ENCODE measurements around the gene CDKN2D. TPM values are rescaled to one million over a fixed set of nuclear protein-coding genes. Genes with fewer than 3 reads are reported as not detected.

Gene CDKN2D
- total and polyA plus RNA-seq, 2 of the 13 experiments (the other 11 are each of a cell fraction or from before 2014, with no cell fraction given) = 5.4 to 8.6 TPM

GRCh38 chr19:10580979-10581631 lies 12.3 kb upstream of the CDKN2D start (continued):
- TF ChIP-seq, protein P1, sequence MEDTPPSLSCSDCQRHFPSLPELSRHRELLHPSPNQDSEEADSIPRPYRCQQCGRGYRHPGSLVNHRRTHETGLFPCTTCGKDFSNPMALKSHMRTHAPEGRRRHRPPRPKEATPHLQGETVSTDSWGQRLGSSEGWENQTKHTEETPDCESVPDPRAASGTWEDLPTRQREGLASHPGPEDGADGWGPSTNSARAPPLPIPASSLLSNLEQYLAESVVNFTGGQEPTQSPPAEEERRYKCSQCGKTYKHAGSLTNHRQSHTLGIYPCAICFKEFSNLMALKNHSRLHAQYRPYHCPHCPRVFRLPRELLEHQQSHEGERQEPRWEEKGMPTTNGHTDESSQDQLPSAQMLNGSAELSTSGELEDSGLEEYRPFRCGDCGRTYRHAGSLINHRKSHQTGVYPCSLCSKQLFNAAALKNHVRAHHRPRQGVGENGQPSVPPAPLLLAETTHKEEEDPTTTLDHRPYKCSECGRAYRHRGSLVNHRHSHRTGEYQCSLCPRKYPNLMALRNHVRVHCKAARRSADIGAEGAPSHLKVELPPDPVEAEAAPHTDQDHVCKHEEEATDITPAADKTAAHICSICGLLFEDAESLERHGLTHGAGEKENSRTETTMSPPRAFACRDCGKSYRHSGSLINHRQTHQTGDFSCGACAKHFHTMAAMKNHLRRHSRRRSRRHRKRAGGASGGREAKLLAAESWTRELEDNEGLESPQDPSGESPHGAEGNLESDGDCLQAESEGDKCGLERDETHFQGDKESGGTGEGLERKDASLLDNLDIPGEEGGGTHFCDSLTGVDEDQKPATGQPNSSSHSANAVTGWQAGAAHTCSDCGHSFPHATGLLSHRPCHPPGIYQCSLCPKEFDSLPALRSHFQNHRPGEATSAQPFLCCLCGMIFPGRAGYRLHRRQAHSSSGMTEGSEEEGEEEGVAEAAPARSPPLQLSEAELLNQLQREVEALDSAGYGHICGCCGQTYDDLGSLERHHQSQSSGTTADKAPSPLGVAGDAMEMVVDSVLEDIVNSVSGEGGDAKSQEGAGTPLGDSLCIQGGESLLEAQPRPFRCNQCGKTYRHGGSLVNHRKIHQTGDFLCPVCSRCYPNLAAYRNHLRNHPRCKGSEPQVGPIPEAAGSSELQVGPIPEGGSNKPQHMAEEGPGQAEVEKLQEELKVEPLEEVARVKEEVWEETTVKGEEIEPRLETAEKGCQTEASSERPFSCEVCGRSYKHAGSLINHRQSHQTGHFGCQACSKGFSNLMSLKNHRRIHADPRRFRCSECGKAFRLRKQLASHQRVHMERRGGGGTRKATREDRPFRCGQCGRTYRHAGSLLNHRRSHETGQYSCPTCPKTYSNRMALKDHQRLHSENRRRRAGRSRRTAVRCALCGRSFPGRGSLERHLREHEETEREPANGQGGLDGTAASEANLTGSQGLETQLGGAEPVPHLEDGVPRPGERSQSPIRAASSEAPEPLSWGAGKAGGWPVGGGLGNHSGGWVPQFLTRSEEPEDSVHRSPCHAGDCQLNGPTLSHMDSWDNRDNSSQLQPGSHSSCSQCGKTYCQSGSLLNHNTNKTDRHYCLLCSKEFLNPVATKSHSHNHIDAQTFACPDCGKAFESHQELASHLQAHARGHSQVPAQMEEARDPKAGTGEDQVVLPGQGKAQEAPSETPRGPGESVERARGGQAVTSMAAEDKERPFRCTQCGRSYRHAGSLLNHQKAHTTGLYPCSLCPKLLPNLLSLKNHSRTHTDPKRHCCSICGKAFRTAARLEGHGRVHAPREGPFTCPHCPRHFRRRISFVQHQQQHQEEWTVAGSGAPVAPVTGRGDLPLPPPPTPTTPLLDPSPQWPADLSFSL (CRISPR knock-in tag; IDR thresholded peaks at IDR 0.05) = no peak
- TF ChIP-seq MIER3 (CRISPR knock-in tag; IDR thresholded peaks at IDR 0.05; ENCODE audit: borderline replicate concordance) (0 out of 2 replicates have a peak, but pooled peaks have one; percentile 19), TARDBP (CRISPR knock-in tag; IDR thresholded peaks at IDR 0.05) (0 out of 2 replicates have a peak, but pooled peaks have one; percentile 42), SAP130 (CRISPR knock-in tag; IDR thresholded peaks at IDR 0.05; ENCODE audit: low read depth) (peak; percentile 63), ZNF121 (CRISPR knock-in tag; IDR thresholded peaks at IDR 0.05) (no peak), JUN (CRISPR knock-in tag; IDR thresholded peaks at IDR 0.05) (no peak), TFDP2 (CRISPR knock-in tag; IDR thresholded peaks at IDR 0.05) (no peak), PTBP1 (IDR thresholded peaks at IDR 0.05; ENCODE audit: low read depth, low read length, poor library complexity, severe bottlenecking) (no peak), ZFP82 (CRISPR knock-in tag; IDR thresholded peaks at IDR 0.05; ENCODE audit: borderline replicate concordance) (no peak), SOX6 (IDR thresholded peaks at IDR 0.05) (no peak), SOX6 (CRISPR knock-in tag; IDR thresholded peaks at IDR 0.05) (0 out of 2 replicates have a peak, but pooled peaks have one; percentile 25), ZBTB38 (CRISPR knock-in tag; IDR thresholded peaks at IDR 0.05) (0 out of 2 replicates have a peak, but pooled peaks have one; percentile 54), ZNF75D (CRISPR knock-in tag; IDR thresholded peaks at IDR 0.05; ENCODE audit: borderline replicate concordance) (no peak), NFIC (IDR thresholded peaks at IDR 0.05; ENCODE audit: low read length) (no peak), MBD4 (IDR thresholded peaks at IDR 0.05; ENCODE audit: borderline replicate concordance, low read length) (no peak), ZNF7 (CRISPR knock-in tag; IDR thresholded peaks at IDR 0.05) (no peak)

All from HepG2 (cell line).